LNCaP clone FGC (cell line): Measurements from ENCODE around the gene RBP3.

ENCODE experiments used
- DNase-seq: peaks from one replicate; pipeline ENCODE4 v3.0.0-alpha.2; 2011; ENCODE audit warnings: low read depth
- H3K4me3 ChIP-seq: 2 replicates; pipeline ENCODE4 v1.5.1; 2011; ENCODE audit warnings: mild to moderate bottlenecking, low read depth, low read length, control low read depth
- TF ChIP-seq, protein P1 (sequence below): IDR thresholded peaks from 2 replicates; pipeline ENCODE4 v1.5.1; 2012; ENCODE audit warnings: mild to moderate bottlenecking; ENCODE audit not compliant: control insufficient read depth, insufficient read depth; ENCODE audit errors: extremely low read depth

The RBP3 gene

DNA sequence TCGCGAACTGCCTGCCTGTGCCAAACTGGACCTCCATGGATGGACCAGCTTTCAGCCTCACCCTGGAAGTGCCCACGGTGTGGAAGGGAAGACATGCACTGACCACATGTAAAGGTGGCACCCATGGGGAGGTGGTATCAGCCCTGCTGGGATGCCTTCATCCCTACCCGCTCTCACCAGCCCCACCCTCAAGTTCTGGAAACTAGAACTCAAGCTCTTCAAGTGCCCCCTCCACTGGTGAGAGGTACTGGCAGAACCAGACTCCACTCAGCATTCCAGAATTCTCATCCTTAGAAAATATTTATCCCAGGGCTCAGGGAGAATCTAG, 30.0 kb downstream of the RBP3 start:
- TF ChIP-seq, protein P1, sequence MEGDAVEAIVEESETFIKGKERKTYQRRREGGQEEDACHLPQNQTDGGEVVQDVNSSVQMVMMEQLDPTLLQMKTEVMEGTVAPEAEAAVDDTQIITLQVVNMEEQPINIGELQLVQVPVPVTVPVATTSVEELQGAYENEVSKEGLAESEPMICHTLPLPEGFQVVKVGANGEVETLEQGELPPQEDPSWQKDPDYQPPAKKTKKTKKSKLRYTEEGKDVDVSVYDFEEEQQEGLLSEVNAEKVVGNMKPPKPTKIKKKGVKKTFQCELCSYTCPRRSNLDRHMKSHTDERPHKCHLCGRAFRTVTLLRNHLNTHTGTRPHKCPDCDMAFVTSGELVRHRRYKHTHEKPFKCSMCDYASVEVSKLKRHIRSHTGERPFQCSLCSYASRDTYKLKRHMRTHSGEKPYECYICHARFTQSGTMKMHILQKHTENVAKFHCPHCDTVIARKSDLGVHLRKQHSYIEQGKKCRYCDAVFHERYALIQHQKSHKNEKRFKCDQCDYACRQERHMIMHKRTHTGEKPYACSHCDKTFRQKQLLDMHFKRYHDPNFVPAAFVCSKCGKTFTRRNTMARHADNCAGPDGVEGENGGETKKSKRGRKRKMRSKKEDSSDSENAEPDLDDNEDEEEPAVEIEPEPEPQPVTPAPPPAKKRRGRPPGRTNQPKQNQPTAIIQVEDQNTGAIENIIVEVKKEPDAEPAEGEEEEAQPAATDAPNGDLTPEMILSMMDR = no peak
- no peak for DNase-seq
- no peak overlapping the region for H3K4me3 ChIP-seq

DNA sequence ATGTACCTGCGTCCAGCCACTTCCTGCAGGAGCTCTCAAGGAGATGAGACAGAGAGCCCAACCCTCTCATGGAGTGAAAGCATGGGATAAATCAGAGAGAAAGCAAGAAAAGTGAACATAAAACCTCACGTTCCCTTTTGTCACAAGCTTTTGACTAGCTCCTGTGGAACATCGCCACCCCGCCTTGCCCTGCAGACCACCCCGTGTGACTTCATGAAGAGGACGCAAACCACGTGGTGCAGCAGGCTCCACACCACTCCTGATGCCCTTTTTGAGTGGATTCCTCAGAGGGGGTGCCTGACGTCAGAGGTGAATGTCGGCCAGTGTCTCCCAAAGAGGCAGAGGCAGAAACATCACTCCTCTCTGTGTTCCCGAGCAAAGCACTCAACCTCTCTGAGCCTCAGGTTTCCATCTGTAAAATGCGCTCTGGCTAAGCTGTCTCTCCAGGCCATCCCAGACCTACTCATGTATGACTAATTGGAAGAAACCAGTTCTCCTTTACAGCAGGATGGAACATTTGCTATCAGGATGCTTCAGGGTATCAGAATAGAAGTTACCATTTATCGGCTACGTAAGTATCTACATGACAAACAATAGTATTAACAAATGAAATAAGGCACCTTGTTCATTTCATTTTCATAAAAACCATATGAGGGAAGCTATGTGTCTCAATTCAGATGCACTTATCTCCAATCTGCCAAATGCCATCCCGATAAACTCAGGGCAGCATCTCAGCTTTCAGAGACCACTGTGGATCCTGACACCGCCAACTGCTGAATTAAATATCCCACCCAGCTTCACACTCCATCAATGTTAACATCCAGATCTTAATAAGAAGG, 30.7 kb downstream of the RBP3 start:
- DNase-seq = no peak
- TF ChIP-seq, protein P1 = no peak
- no peak overlapping the region for H3K4me3 ChIP-seq

DNA sequence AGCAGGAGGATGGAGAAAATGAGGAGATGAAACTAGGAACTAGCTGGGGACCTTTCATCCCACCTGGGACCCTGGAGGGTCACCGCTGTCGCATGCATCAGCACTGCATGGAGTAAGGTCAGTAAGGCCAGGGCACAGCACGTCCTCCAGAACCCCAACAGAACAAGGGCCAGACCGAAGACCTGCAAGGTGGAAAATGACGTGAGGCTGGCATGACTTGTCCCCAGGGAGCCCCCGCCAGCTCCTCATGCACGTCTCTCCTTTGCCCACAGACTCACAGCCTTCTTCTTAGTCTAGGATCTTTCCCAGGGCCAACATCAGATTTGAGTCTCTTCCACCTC, 31.3 kb downstream of the RBP3 start:
- TF ChIP-seq, protein P1 = no peak
- DNase-seq = no peak
- no peak overlapping the region for H3K4me3 ChIP-seq

DNA sequence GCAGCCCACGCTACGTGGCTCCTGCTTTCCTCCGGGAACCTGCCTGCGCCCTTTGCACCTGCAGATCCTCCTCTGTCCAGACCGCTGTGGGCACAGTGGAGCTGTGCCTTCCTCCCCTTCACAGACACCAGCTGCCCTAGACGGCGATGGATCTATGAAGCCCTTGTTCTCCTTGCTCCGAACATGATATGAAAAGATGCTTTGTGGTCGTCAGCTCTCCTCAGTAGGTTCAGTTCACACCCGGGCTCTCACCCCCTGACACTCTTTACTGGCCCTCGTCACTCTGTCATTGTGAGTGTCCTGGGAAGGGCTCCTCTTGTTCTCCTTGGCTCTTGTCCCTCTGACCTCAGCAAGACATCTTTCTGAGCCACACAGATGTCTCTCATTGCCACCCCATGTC, 31.7 kb downstream of the RBP3 start:
- H3K4me3 ChIP-seq = no peak overlapping the region
- TF ChIP-seq, protein P1 = no peak
- DNase-seq = no peak

DNA sequence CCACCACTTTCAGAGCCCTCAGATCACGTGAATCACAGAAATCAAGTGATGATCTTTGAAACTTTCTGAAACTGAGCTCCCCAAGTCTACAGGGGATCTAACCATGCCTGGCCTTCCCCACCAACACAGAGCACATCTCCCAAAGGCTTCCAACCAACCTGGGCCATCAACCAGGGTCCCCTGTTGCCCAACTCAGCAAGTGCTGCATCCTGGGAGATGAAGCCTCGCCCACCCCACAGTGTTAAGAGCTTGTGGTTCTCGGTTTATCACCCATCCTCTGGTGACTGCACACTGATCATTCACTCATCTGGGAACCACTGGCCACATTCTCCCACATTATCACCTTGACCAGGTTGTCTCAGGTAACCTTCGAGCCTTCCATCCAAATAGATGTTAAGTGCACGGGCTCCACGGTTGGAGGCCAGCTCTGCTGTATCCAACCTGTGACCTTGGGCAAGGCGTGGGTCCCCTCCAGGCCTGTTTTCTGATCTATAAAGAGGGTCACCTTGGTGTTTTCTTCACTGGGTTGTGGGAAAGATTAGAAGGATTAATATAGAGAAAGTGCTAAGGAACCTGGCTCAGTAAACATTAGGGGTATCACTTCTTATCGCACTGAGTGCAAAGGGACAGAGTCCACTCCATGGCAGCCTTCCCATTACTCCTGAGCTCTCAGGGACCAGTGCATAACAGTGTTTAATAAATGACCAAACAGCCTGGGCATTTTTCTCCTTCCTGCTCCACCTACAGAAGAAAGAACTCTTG, 32.4 kb downstream of the RBP3 start:
- DNase-seq = no peak
- TF ChIP-seq, protein P1 = no peak
- no peak overlapping the region for H3K4me3 ChIP-seq

DNA sequence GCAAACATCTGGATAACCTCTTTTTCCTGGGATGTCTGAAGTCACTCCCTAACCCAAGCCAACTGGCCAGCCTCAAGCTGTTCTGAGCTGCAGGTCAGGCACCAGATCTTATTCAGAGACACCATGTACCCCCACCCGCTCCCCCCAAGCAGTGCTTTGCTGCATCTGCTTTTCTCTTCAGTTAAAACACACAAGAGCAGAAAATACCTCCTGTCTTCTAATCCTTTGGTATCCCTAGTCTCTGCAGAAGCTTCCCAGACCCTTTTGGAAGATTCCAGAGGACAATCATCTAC, 32.9 kb downstream of the RBP3 start:
- no peak overlapping the region for H3K4me3 ChIP-seq
- TF ChIP-seq, protein P1 = no peak
- DNase-seq = no peak
